ENCODE data around the gene ANO10.
"Not testable (repeated sequence)": the region's sequence is repeated elsewhere in the genome, so short reads cannot be mapped to it uniquely, and the experiment has no call there.

The ANO10 gene

GRCh38 chr3:43490640-43491185, 131.1 kb downstream of the ANO10 start:
- TF ChIP-seq JUND (IDR thresholded peaks at IDR 0.05; ENCODE audit: low read depth), result no peak
- in situ Hi-C loops (cut with HindIII; ENCODE audit: low pct_unique_long_range_greater_than_20kb, low sequenced_read_pairs), result no loop called here
- no peak for DNase-seq (ENCODE audit: low read depth in 1 of 2, low spot score in 1 of 2)

GRCh38 chr3:43489930-43490329, 131.9 kb downstream of the ANO10 start:
- TF ChIP-seq JUND (IDR thresholded peaks at IDR 0.05; ENCODE audit: low read depth), result no peak
- no peak for DNase-seq (ENCODE audit: low read depth in 1 of 2, low spot score in 1 of 2)
- in situ Hi-C loops (cut with HindIII; ENCODE audit: low pct_unique_long_range_greater_than_20kb, low sequenced_read_pairs), result no loop called here

- in situ Hi-C loops (cut with HindIII; ENCODE audit: low pct_unique_long_range_greater_than_20kb, low sequenced_read_pairs), result no loop called here
- no peak for TF ChIP-seq JUND (IDR thresholded peaks at IDR 0.05; ENCODE audit: low read depth)
- DNase-seq (ENCODE audit: low read depth in 1 of 2, low spot score in 1 of 2), result no peak
These were observed 135.9 kb downstream of the ANO10 start for GRCh38 chr3:43485931-43486330.

GRCh38 chr3:43484926-43485488, 136.8 kb downstream of the ANO10 start:
- DNase-seq (ENCODE audit: low read depth in 1 of 2, low spot score in 1 of 2), result no peak
- in situ Hi-C loops (cut with HindIII; ENCODE audit: low pct_unique_long_range_greater_than_20kb, low sequenced_read_pairs), result no loop called here
- no peak for TF ChIP-seq JUND (IDR thresholded peaks at IDR 0.05; ENCODE audit: low read depth)

GRCh38 chr3:43481375-43481774, 140.4 kb downstream of the ANO10 start:
- in situ Hi-C loops (cut with HindIII; ENCODE audit: low pct_unique_long_range_greater_than_20kb, low sequenced_read_pairs), result no loop called here
- peak in 1 of 2 experiments; percentile 24 for DNase-seq (ENCODE audit: low read depth in 1 of 2, low spot score in 1 of 2)
- TF ChIP-seq JUND (IDR thresholded peaks at IDR 0.05; ENCODE audit: low read depth), result no peak

- in situ Hi-C loops (cut with HindIII; ENCODE audit: low pct_unique_long_range_greater_than_20kb, low sequenced_read_pairs); DNase-seq (ENCODE audit: low read depth in 1 of 2, low spot score in 1 of 2): not testable (repeated sequence)
These were observed 143.0 kb downstream of the ANO10 start for GRCh38 chr3:43478839-43479238.

- TF ChIP-seq JUND (IDR thresholded peaks at IDR 0.05; ENCODE audit: low read depth), result no peak
These were observed 143.6 kb downstream of the ANO10 start for GRCh38 chr3:43478118-43478785.

GRCh38 chr3:43477600-43477999, 144.2 kb downstream of the ANO10 start:
- no peak for TF ChIP-seq JUND (IDR thresholded peaks at IDR 0.05; ENCODE audit: low read depth)
- no peak for DNase-seq (ENCODE audit: low read depth in 1 of 2, low spot score in 1 of 2)
- in situ Hi-C loops (cut with HindIII; ENCODE audit: low pct_unique_long_range_greater_than_20kb, low sequenced_read_pairs), result no loop called here

More at GRCh38 chr3:43478118-43478785, 143.6 kb downstream of the ANO10 start:
- DNase-seq (ENCODE audit: low read depth in 1 of 2, low spot score in 1 of 2), result no peak
- in situ Hi-C loops (cut with HindIII; ENCODE audit: low pct_unique_long_range_greater_than_20kb, low sequenced_read_pairs), result no loop called here

GRCh38 chr3:43473737-43474136, 148.1 kb downstream of the ANO10 start:
- in situ Hi-C loops (cut with HindIII; ENCODE audit: low pct_unique_long_range_greater_than_20kb, low sequenced_read_pairs), result no loop called here
- no peak for DNase-seq (ENCODE audit: low read depth in 1 of 2, low spot score in 1 of 2)
- no peak for TF ChIP-seq JUND (IDR thresholded peaks at IDR 0.05; ENCODE audit: low read depth)

- no peak for TF ChIP-seq JUND (IDR thresholded peaks at IDR 0.05; ENCODE audit: low read depth)
- no peak for DNase-seq (ENCODE audit: low read depth in 1 of 2, low spot score in 1 of 2)
- in situ Hi-C loops (cut with HindIII; ENCODE audit: low pct_unique_long_range_greater_than_20kb, low sequenced_read_pairs), result no loop called here
These were observed 148.6 kb downstream of the ANO10 start for GRCh38 chr3:43473244-43473643.

GRCh38 chr3:43468133-43468532, 153.7 kb downstream of the ANO10 start:
- no peak for TF ChIP-seq JUND (IDR thresholded peaks at IDR 0.05; ENCODE audit: low read depth)
- no peak for DNase-seq (ENCODE audit: low read depth in 1 of 2, low spot score in 1 of 2)
- in situ Hi-C loops (cut with HindIII; ENCODE audit: low pct_unique_long_range_greater_than_20kb, low sequenced_read_pairs), result no loop called here

GRCh38 chr3:43465109-43465508, 156.7 kb downstream of the ANO10 start:
- in situ Hi-C loops (cut with HindIII; ENCODE audit: low pct_unique_long_range_greater_than_20kb, low sequenced_read_pairs), result no loop called here
- DNase-seq (ENCODE audit: low read depth in 1 of 2, low spot score in 1 of 2), result peak in 1 of 2 experiments; percentile 23
- TF ChIP-seq JUND (IDR thresholded peaks at IDR 0.05; ENCODE audit: low read depth), result no peak

GRCh38 chr3:43462566-43462965, 159.2 kb downstream of the ANO10 start:
- in situ Hi-C loops (cut with HindIII; ENCODE audit: low pct_unique_long_range_greater_than_20kb, low sequenced_read_pairs), result not testable (repeated sequence)

More at GRCh38 chr3:43462566-43462965, 159.2 kb downstream of the ANO10 start:
- DNase-seq (ENCODE audit: low read depth in 1 of 2, low spot score in 1 of 2), result not testable (repeated sequence)

Measured in T47D (cell line).